Hematopoietic multipotent progenitor cell treated with erythropoietin and hydrocortisone succinate and interleukin-3 and kit ligand, for 6 days (in vitro differentiated cells): ENCODE results near the gene IL17C.
A peak's percentile ranks its signal among the peaks of the same experiment; 100 is the strongest.

Experiments
- DNase-seq: peaks from one replicate; pipeline ENCODE4 v3.0.0-alpha.2; 2015

Gene IL17C

DNA sequence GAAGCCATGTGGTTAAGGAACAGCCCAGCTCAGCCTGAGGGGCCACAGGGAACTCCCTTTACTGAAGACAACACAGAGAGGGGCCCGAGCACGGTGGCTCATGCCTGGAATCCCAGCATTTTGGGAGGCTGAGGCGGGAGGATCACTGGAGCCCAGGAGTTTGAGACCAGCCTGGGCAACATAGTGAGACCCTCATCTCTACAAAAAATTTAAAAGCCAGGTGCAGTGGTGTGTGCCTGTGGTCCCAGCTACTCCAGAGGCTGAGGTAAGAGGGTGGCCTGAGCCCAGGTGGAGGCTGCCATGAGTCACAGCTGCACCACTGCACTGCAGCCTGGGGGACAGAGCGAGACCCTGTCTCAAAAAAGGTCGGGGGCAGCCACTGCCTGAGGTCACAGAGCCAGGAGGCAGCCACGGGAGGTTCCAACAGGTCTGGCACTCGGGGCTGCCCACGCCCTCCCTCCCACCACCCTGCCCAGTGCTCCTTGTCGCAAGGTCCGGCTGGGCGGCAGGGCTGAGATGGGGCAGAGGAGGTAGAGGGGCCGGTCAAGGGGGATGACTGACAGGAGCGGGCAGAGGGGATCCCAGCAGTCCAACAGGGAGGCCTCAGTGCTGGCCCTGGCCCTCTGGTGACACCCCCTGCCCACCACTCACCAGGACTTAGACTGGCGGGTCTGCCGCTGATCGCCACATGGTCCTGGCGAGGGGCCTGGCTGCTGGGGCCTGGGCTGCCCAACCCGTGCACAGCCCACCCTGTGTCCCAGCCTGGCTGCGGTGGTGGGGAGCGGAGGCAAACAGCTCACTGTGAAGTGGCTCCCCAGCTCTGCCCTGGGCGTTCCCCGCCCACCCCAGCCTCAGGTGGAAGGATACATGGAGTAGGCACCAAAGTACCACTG lies 9.1 kb downstream of the IL17C start:
- no peak for DNase-seq

DNA sequence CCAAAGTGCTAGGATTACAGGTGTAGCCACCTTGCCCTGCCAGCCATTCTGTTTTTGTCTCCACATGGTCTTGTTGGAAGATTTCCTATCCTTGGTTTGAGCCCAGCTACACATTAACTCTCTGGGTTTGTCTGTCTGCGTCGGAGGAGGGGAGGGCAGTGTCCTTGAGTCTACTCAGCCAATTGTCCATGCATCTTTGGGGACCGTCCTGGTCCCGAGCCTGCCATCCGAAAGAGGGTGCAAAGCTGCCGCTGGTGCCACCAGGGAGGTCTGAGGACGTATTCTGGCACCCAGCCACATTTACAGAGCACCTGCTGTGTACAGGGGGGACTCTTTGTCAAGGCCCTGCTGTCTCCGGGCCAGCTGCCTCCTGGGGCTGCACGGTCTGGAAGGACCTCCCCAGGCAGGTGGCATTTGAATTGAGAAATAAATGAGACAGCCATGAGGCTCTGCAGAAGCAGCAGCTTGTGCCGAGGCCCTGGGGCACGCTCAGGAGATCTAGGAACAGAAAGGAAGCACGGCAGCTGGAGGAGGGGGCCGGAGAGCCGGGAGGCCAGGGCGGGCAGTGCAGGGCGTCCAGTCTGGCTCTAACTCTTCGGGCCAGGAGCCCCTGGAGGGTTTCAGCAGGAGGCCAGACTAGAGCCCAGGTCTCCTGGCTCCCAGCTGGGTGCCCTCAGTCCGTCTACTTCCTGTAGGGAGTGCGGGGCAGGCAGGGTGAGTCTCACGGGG lies 11.0 kb downstream of the IL17C start:
- no peak for DNase-seq

DNA sequence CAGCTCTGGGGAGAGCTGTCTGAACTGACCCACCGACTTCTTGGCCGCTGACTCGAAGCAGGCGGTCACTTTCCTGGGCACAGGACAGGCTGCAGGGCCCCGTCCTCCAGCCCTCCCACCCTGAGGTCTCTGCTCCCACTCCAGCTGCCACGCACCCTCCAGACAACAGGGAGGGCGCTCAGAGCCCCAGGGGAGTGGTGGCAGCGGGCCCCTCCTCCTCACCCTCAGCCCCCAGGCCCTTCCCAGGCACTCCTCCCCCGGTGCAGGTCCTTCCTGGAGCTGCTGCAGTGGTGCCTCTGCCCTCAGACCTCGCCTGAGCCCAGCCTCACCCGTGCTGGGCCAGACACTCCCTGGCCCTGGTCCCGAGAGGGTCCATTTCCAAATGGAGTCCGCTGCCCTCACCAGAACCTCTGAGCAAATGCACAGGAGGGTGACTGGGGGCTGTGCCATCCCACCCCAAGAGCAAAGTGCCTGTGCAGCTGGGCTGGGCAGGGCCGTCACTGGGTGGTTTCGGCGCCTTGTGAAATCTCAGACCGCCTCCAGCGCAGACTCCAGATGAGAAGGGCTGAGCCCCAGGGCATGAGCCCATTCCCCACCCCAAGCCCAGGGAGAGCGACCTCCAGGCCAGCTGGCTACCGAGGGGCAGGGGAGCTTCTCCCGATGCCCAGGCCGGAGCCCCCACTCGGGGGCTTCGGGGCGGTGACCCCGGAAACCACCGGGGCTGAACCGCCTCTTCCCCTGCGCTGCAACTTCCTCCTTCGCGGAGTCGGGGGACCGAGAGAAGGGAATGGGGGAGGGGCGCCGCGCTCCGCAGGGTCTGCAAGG lies 11.8 kb downstream of the IL17C start:
- DNase-seq = peak; percentile 64

DNA sequence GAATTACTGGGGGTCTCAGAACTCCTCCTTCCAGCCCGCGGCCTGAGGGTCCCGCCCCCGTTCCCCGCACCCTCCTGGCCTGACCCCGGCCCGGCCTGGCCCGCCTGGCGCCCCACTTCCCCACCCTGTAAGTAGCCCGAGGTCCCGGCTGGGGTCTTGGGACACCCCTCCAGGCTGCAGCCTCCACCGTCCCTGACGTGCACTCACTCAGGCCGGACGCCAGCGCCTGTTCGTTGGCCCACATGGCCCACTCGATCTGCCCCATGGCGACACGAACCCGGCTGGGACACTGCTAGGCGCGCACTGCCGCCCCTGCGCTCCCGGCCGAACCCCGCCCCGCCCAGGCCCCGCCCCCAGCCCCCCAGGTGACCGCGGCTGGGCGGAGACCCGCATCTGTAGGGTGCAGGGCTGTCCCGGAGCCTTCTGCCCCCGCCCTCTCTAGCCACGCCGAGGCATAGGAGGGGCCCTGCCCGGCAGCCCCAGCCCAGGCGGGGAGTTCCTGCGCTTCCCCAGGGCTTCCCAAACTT lies 12.4 kb downstream of the IL17C start, which contains the start of gene CYBA:
Gene CYBA, minus strand, starts transcription at position 305 of the 527 bp plus-strand sequence. Its CDS starts 40 bp downstream, at position 265.
- peak; percentile 85 for DNase-seq

DNA sequence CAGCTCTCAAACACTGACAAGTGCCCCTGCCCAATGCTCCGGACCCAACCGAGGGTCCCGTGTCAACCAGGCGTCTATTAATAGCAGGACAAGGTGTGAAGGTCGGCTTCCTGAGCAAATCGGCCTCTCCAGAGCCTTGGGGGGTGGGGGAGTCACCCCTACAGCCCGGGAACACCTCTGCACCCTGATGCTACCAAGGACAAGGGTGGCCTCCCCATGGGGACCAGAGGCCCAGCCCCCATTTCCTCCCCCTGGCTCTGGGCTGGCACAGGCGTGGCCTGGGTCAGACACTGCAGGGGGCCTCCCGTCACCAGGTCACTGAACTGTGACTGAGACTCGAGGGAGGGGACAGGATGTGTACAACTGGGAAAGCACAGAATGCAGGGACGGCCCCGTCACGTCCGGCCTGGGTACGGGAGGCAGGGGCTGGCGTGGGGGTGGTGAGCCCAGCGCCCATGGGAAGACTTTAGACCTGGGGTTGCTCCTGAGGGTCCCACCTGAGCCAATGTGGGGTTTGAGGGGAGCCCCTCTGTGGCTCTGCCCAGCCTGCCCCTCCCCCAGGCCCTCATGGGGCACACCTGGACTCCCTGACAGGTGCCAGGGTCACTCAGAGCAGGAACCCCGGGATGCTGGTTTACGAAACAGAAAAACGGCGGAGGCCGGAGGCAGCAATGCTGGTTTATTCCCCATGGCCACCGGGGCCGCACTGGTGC lies 13.1 kb downstream of the IL17C start:
- DNase-seq = no peak

DNA sequence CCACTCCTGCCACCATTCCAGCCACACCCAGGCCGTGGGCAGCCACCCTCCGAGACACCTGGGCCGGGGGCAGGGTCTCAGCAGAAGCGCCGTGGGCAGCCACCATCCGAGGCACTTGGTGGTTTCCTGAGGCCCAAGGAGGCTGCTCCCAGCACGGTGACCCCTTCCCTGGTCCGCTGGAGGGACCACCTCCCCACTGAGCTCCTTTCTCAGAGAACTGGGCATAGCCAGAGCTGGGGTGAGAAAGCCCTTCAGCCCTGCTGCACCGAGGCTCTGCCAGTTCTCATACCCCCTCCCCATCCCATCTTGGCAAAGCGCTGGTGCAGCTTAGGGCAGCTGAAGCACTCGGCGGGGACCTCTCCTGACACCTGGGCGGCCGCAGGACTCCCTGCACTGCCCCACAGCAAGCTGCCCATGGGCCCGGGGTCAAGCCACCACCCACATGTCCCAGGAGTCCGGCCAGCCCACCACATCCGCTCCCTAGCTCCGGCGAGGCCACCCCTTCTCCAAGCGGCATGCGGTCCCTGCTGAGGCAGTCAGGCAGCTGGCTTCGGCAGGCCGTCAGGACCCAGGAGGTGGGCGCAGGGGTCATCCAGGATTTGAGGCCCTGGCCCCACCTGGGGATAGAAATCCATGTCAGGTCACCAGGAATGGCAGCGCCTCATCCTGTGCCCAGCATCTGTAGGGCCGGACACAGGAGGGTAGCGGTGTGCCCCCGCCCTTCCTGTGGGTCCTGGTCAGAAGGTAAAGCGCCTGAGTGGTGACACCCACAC lies 13.8 kb downstream of the IL17C start:
- no peak for DNase-seq

DNA sequence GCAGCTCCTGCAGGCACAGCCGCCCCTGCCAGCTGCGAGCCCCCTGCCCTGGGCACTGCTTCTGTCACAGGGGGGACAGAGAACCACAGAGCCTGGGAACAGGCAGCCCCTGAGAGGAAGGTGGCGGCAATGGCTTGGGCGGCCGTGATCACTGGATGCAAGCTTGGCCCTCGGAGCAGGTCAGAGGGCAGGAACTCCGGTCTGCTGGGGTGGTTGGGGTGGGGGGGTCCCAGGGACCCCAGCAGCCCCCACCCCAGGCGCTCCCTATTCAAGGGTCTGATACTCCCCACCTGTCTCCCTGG lies 14.3 kb downstream of the IL17C start:
- no peak for DNase-seq

DNA sequence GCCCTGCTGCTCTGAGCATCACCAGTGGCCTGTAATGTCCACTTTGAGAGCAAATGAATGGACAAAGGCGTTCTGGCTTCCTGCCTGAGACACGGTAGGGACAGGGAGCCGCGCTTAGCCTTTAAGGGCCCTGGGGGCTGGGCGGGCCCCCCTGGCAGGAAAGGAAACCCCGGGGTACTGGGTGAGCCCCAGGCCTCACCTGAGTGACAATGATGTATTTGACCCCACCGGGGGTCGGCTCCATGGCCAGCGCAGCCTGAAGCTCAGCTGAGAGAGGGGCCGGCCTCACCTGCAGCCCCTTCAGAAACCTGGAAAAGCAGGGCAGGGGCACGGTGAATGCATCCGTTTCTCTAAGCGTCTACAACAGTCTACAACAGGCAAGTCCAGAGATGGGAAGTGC lies 14.7 kb downstream of the IL17C start:
- no peak for DNase-seq

DNA sequence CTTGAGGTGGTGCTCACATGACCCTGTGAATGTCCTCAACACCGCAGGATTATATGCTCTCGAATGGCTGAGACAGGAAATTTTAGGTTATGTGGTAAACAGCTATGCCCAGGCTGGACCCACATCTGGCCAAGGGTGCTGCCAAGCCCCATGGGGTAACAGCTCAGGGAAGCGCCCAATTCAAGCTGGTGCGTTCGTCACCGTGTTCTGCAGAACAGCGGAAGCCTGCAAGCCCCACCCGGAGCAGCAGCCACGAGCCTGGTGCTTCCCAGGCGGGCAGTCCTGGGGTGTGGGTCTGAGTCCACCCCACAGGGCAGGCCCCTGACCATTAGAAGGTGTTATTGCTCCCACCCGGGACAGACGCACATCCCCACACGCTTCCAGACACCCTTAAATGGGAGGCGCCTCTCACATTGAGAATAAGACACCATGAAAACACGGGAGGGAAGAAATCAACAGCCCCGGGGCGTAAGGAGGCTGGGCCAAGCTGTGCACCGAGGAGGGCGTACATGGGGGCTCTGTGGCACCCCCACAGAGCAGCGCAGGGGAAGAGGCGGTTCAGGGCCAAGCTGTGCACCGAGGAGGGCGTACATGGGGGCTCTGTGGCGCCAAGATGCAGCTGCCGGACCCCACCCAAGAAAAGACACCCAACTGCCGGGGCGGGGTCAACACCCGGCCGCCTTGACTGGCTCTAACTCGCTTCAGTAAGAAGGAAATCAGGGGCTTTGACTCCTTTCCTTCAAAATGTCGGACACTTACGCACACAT lies 15.4 kb downstream of the IL17C start:
- DNase-seq = no peak

DNA sequence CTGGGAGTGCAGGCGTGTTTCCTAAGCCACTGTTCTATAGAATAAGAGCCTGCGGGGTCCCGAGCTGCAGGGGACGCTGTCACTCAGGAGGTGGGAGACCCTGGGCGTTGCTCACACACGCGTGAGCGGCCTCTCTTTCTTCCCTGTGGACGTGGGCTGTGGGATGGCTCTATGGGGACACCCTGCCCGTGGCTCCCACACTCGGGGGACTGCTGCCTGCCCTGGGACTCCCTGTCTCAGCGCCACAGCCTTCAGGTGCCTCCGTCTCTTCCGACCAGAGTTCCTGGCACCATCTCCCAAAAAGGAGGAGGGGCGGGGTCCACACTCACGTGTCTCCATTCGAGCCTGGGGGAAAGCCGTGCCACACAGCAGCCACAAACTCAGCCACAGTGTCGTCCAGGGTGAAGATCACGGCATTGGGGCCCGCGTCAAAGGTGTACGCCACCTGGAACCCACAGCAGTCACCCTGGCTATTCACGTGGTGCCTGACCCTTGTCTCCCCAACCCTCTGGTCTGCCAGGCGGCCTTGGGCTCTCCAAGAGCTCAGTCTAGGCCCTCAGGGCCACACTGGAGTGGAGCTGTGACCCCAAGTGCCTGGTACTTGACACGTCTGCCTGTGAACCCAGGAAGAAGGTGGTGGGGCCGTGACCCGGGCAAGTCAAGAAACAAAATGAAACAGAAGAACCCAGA lies 16.1 kb downstream of the IL17C start:
- DNase-seq = no peak

DNA sequence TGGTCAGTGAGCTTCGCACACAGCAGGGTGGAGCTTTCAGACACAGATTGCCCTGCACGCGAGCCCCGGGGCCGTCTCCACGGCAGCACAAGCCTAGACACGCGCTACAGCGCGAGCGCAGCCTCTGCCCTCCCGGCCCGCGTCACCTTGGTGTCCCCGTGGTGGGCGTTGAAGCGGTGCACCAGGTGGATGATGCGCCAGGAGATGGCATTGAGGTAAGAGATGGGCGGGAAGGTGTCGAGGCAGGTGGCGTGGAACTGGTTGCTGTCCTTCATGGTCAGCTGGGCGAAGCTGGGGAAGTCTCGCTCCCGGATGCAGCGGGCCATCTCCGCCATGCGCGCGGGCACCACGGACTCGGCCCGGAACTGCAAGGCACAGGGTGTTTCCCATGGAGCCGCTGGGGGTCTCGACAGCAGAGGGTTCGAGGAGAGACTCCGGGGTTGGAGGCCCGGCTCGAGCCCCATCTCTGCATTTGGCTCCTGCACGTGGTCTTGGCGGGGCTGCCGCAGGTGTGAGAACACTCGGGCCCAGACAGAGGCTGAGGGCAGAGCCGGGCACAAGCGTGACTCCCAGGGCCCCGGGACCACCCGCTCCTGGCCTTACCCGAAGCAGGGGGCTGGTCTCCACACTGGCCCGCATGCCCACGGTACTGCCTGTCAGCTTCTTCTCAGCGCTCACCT lies 16.8 kb downstream of the IL17C start:
- no peak for DNase-seq

DNA sequence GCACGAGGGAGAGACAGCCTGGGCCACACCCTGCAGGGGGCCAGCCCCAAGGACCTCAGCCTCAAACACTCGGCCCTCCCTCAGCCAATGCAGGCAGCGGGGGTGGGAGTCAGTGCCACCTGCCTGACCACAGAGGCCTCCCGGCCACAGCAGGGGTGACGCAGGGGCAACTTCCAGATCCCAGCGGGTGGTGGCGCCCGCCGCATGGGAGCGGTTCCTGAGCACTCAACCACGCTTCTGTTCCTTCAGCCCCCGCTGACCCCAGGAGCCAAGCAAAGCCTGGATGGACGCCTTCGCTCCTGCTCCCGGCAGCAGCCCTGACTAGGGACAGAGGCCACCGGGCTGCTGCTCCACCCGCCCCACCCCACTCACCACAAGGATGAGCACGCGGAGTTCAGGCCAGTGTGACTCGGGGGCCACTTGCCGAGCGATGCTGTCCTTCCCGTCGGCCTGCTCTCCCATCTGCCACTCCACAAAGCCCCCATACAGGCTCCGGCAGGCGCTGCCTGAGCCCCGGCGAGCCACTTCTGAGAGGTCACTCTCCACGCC lies 17.4 kb downstream of the IL17C start:
- no peak for DNase-seq

DNA sequence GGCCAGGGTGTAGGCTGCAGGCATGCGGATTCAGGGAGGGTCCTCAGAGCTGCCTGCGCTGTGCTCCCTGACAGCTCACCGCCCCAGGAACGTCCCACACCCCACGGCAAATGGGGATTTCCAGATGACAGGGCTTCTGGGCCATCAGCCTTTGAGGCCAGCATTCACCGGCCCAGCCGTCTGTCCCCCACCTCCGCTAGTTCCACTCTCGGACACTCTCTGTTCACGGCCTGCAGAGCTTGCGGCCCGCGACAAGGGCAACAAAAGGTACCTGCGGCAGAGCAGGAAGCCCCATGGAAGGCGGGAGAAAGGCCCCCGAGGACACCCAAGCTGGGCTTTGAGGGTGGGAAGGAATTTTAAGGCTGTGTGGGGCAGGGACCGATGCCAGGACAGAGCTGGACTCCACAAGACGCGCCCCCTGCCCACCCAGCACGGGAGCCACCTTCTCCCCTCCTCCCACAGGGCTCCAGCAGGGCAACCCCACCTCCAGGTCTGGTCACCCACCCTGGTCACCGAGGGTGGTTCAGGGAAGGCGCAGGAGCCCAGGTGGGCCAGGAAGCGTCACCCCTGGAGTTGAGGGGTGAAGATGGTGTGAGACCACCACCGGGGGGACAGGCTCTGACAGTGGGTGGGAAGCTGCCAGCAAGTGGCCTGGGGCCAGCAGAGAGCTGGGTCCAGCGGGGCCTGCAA lies 18.1 kb downstream of the IL17C start:
- no peak for DNase-seq

DNA sequence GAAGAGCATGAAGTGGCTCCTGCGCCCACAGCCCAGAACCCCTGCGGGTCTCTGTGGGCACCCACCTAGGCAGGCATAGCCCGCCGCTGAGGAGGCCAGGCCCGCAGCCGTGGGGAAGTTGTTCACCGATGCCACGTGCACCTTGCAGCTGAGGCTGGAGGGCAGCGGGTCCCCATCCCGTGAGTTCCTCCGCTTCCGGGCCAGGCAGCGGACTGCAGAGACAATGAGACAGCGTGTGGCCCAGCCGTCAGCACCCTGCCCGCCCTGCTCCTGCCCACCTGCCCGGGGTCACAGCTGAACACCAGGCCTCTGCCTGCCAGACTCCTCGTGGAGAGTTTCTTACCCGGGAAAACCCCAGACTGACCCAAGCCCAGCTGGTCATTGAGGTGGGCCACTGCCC lies 19.0 kb downstream of the IL17C start:
- no peak for DNase-seq

DNA sequence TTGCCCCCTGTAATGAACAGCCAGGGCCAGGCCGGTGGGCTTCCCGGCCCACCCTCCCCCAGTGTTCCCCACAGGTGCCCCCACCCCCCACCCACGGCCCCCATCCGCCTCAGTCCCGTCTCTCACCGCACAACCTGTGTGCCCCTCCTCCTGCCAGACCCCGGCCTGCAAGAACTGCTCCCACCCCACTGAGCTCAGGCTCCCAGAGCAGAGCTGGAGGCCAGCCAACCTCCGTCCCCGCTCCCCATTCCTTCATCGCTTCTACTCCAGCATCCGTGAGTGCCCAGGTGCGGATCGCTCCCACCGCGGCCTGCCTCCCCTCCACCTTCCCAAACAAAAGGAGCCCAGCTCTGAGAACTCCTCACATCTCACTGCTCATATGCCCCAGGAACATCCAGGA lies 20.3 kb downstream of the IL17C start:
- no peak for DNase-seq

DNA sequence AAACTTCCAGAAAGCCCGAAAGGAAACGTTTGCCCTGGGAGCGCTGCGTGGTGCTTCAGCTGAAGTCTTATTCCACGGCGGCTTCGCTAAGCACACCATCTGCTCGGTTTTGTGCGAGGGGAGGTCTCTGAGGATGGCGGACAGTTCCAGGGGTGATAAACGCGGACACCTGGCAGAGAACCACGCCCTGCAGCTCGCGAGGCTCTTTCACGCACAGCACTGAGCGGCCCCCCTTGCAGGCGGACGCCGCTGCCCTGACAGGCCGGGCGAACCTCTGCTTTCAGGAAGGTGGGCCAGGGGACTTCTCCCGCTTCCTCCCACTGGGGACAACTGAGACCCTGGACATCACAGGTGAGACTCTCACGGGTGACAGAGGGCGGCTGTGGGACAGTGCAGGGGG lies 20.8 kb downstream of the IL17C start:
- no peak for DNase-seq

DNA sequence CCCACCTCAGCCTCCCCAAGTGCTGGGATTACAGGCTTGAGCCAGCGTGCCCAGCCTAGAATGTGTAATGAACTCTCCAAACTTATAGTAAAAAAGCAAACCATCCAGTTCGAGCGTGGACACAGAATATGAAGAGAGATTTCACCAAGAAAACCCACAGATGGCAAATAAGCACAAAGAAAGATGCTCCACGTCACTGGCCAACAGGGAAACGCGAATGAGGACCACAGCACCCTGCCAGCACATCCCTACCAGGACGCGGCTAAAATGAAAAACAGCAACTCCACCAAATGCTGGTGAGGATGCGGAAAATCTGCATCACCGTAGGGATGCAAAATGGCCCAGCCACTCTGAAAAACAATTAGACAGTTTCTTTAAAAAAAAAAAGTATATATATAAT lies 23.1 kb downstream of the IL17C start:
- no peak for DNase-seq

DNA sequence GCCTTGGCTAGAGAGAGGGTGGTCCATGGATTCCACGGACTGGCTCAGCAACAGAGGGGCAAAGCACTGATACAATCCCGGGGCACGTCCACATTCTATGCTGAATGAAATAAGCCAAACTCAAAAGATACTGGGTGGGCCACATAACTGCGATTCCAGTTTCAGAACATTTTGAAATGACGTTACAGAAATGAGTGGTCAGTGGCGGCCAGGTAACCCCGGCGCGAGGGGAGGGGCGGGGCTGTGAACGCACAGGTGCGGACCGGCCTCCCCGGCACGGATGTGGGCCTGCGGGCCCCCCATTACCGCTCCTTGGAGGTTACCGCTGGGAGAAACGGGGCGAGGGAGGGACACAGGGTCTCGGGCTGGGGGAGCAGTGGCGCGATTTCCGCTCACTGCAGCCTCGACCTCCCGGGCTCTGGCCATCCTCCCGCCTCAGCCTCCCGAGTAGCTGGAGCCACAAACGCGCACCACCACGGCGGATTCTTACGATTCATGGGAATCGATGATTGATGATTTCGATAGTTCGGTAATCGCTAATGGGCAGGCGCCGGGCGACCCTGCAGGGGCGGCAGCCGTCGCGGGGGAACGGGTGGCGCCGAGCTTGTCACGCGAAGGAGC lies 24.0 kb downstream of the IL17C start:
- DNase-seq = no peak
